ENCODE results near the gene IL6R.

- no peak for TF ChIP-seq POLR2AphosphoS5 (IDR thresholded peaks at IDR 0.05)
- TF ChIP-seq, protein P1, sequence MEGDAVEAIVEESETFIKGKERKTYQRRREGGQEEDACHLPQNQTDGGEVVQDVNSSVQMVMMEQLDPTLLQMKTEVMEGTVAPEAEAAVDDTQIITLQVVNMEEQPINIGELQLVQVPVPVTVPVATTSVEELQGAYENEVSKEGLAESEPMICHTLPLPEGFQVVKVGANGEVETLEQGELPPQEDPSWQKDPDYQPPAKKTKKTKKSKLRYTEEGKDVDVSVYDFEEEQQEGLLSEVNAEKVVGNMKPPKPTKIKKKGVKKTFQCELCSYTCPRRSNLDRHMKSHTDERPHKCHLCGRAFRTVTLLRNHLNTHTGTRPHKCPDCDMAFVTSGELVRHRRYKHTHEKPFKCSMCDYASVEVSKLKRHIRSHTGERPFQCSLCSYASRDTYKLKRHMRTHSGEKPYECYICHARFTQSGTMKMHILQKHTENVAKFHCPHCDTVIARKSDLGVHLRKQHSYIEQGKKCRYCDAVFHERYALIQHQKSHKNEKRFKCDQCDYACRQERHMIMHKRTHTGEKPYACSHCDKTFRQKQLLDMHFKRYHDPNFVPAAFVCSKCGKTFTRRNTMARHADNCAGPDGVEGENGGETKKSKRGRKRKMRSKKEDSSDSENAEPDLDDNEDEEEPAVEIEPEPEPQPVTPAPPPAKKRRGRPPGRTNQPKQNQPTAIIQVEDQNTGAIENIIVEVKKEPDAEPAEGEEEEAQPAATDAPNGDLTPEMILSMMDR (IDR thresholded peaks at IDR 0.05): no peak
- TF ChIP-seq POLR2A (IDR thresholded peaks at IDR 0.05): no peak
- no peak for TF ChIP-seq EP300 (IDR thresholded peaks at IDR 0.05)
Measured at GRCh38 chr1:154416471-154417337, 11.6 kb downstream of the IL6R start.
